HepG2 (cell line): ENCODE results near the gene CLEC18B. TPM values are rescaled to one million over a fixed set of nuclear protein-coding genes. Genes with fewer than 3 reads are reported as not detected.

Source experiments
- ARID2 ChIP-seq: sonication (generic); formaldehyde crosslinking; IDR thresholded peaks from 2 replicates; pipeline ENCODE4 v1.8.1; 2022; ENCODE audit warnings: mild to moderate bottlenecking, missing genetic modification reagents, borderline replicate concordance
- CAMTA2 ChIP-seq: sonication (generic); formaldehyde crosslinking; IDR thresholded peaks from 2 replicates; pipeline ENCODE4 v1.4.0; 2020; ENCODE audit warnings: mild to moderate bottlenecking, missing genetic modification reagents, borderline replicate concordance
- HDAC1 ChIP-seq: sonication (generic); formaldehyde crosslinking; IDR thresholded peaks from 2 replicates; pipeline ENCODE4 v1.5.1; 2020; ENCODE audit warnings: mild to moderate bottlenecking, missing genetic modification reagents
- HES4 ChIP-seq: sonication (generic); formaldehyde crosslinking; IDR thresholded peaks from 2 replicates; pipeline ENCODE4 v1.9.0; 2021; ENCODE audit warnings: mild to moderate bottlenecking, missing genetic modification reagents, borderline replicate concordance
- JUN ChIP-seq: sonication (generic); formaldehyde crosslinking; IDR thresholded peaks from 2 replicates; pipeline ENCODE4 v1.4.0; 2020; ENCODE audit warnings: mild to moderate bottlenecking, missing genetic modification reagents
- SAFB2 ChIP-seq: sonication (generic); formaldehyde crosslinking; IDR thresholded peaks from 2 replicates; pipeline ENCODE4 v1.5.1; 2020; ENCODE audit warnings: missing genetic modification reagents, low read depth, mild to moderate bottlenecking, borderline replicate concordance
- SALL1 ChIP-seq: sonication (generic); formaldehyde crosslinking; IDR thresholded peaks from 2 replicates; pipeline ENCODE4 v1.8.0; 2022; ENCODE audit warnings: mild to moderate bottlenecking, missing genetic modification reagents
- SALL2 ChIP-seq: sonication (generic); formaldehyde crosslinking; IDR thresholded peaks from 2 replicates; pipeline ENCODE4 v1.8.1; 2023; ENCODE audit warnings: mild to moderate bottlenecking, missing genetic modification reagents, inconsistent platforms
- ZMAT3 ChIP-seq: sonication (generic); formaldehyde crosslinking; conservative IDR thresholded peaks from 2 replicates; pipeline ENCODE4 v1.7.0; 2021; ENCODE audit warnings: missing genetic modification reagents
- ZNF160 ChIP-seq: sonication (generic); formaldehyde crosslinking; IDR thresholded peaks from 2 replicates; pipeline ENCODE4 v1.8.0; 2022; ENCODE audit warnings: mild to moderate bottlenecking, inconsistent platforms, missing genetic modification reagents
- ZNF235 ChIP-seq: sonication (generic); formaldehyde crosslinking; IDR thresholded peaks from 2 replicates; pipeline ENCODE4 v1.8.1; 2023; ENCODE audit warnings: mild to moderate bottlenecking, missing genetic modification reagents, borderline replicate concordance
- ZNF274 ChIP-seq: sonication (generic); formaldehyde crosslinking; IDR thresholded peaks from 2 replicates; pipeline ENCODE4 v1.5.1; 2020; ENCODE audit warnings: mild to moderate bottlenecking, missing genetic modification reagents
- ZNF333 ChIP-seq: sonication (generic); formaldehyde crosslinking; IDR thresholded peaks from 2 replicates; pipeline ENCODE4 v1.4.0; 2020; ENCODE audit warnings: mild to moderate bottlenecking, missing genetic modification reagents, borderline replicate concordance
- ZNF451 ChIP-seq: sonication (generic); formaldehyde crosslinking; IDR thresholded peaks from 2 replicates; pipeline ENCODE4 v1.5.0; 2020; ENCODE audit warnings: mild to moderate bottlenecking, missing genetic modification reagents
- ZNF513 ChIP-seq: sonication (generic); formaldehyde crosslinking; conservative IDR thresholded peaks from 2 replicates; pipeline ENCODE4 v1.5.0; 2020; ENCODE audit warnings: missing genetic modification reagents
- ZNF543 ChIP-seq: sonication (generic); formaldehyde crosslinking; IDR thresholded peaks from 2 replicates; pipeline ENCODE4 v1.4.0; 2020; ENCODE audit warnings: mild to moderate bottlenecking, missing genetic modification reagents
- ZNF570 ChIP-seq: sonication (generic); formaldehyde crosslinking; IDR thresholded peaks from 2 replicates; pipeline ENCODE4 v1.4.0; 2020; ENCODE audit warnings: mild to moderate bottlenecking, missing genetic modification reagents, borderline replicate concordance
- ZNF687 ChIP-seq: sonication (generic); formaldehyde crosslinking; IDR thresholded peaks from 2 replicates; pipeline ENCODE4 v1.5.1; 2020; ENCODE audit warnings: mild to moderate bottlenecking, missing genetic modification reagents, moderate library complexity
- ZNF781 ChIP-seq: sonication (generic); formaldehyde crosslinking; IDR thresholded peaks from 2 replicates; pipeline ENCODE4 v1.5.1; 2020; ENCODE audit warnings: borderline replicate concordance, mild to moderate bottlenecking, missing genetic modification reagents; ENCODE audit errors: not compliant biosample characterization
- ZNF790 ChIP-seq: sonication (generic); formaldehyde crosslinking; IDR thresholded peaks from 2 replicates; pipeline ENCODE4 v1.8.0; 2022; ENCODE audit warnings: missing genetic modification reagents, mild to moderate bottlenecking, borderline replicate concordance
- ZNF816 ChIP-seq: sonication (generic); formaldehyde crosslinking; IDR thresholded peaks from 2 replicates; pipeline ENCODE4 v1.8.0; 2022; ENCODE audit warnings: missing genetic modification reagents, mild to moderate bottlenecking, borderline replicate concordance
- polyA plus RNA-seq, 8 experiments: library from polyadenylated mRNA; depleted of rRNA in 3 of 8; stranded (reverse) in 7 of 8; unstranded in 1 of 8; fragments of >200 nt; fragmentation: Illumina TruSeq in 4 of 8; extraction: Trizol in 4 of 8; gene quantifications; 2 replicates each; pipeline versions ENCODE4 v1.2.1 to v1.2.3, GENCODE V29; 2011 to 2016; ENCODE audit warnings: low read depth in 4 of 8, missing spikeins in 1 of 8, mixed read lengths in 1 of 8; ENCODE audit not compliant: insufficient read depth in 1 of 8
- total RNA-seq, 5 experiments: library from RNA; depleted of rRNA; stranded (reverse); fragments of >200 nt; fragmentation: Illumina TruSeq; extraction: Trizol; gene quantifications; 2 replicates each; pipeline ENCODE4 v1.2.3, GENCODE V29; 2016; ENCODE audit warnings: low read depth in 1 of 5

CLEC18B gene
- total and polyA plus RNA-seq, 2 of the 13 experiments (the other 11 are each of a cell fraction or from before 2014, with no cell fraction given), result 0.31 to 1.1 TPM

- TF ChIP-seq JUN (CRISPR knock-in tag), result 0 out of 2 replicates have a peak, but pooled peaks have one; percentile 6
- TF ChIP-seq SAFB2 (CRISPR knock-in tag), result peak; percentile 37; the same call in 1 of the 2 replicates
- TF ChIP-seq ZNF543 (CRISPR knock-in tag), result 0 out of 2 replicates have a peak, but pooled peaks have one; percentile 35
- peak; percentile 19; the same call in 1 of the 2 replicates for TF ChIP-seq ZNF513 (CRISPR knock-in tag)
- TF ChIP-seq ZNF781 (CRISPR knock-in tag), result peak; percentile 43
- peak; percentile 73; the same call in 1 of the 2 replicates for TF ChIP-seq ZNF274 (CRISPR knock-in tag)
- TF ChIP-seq ZNF687, result peak; percentile 65
- TF ChIP-seq HDAC1 (CRISPR knock-in tag), result peak; percentile 12; the same call in 1 of the 2 replicates
- TF ChIP-seq HES4 (CRISPR knock-in tag), result peak; percentile 62
- TF ChIP-seq ZNF160 (CRISPR knock-in tag), result peak; percentile 20; the same call in 1 of the 2 replicates
- TF ChIP-seq ZNF790 (CRISPR knock-in tag), result 0 out of 2 replicates have a peak, but pooled peaks have one; percentile 32
- TF ChIP-seq ZNF235 (CRISPR knock-in tag), result 0 out of 2 replicates have a peak, but pooled peaks have one; percentile 46
- 0 out of 2 replicates have a peak, but pooled peaks have one; percentile 80 for TF ChIP-seq ZNF451 (CRISPR knock-in tag)
- peak; percentile 1; the same call in 1 of the 2 replicates for TF ChIP-seq SALL1 (CRISPR knock-in tag)
- TF ChIP-seq ZNF333 (CRISPR knock-in tag), result peak; percentile 68; the same call in 1 of the 2 replicates
- 0 out of 2 replicates have a peak, but pooled peaks have one; percentile 6 for TF ChIP-seq ZMAT3 (CRISPR knock-in tag)
- TF ChIP-seq CAMTA2 (CRISPR knock-in tag), result 0 out of 2 replicates have a peak, but pooled peaks have one; percentile 28
- TF ChIP-seq ARID2, result 0 out of 2 replicates have a peak, but pooled peaks have one; percentile 25
- 0 out of 2 replicates have a peak, but pooled peaks have one; percentile 26 for TF ChIP-seq ZNF816
- TF ChIP-seq SALL2 (CRISPR knock-in tag), result peak; percentile 15; the same call in 1 of the 2 replicates
- 0 out of 2 replicates have a peak, but pooled peaks have one; percentile 36 for TF ChIP-seq ZNF570 (CRISPR knock-in tag)
Measured at GRCh38 chr16:74367469-74368001, 53.7 kb downstream of the CLEC18B start (continued).
